WERI-Rb-1 (cell line): ENCODE measurements around the gene HOXC10.

Experiments
- DNase-seq: peaks from one replicate; pipeline ENCODE4 v3.0.0-alpha.2; 2020
- H3K27ac ChIP-seq: fragments of 250-450 bp; sonication (Bioruptor Pico); 2 replicates; pipeline ENCODE4 v1.5.1; 2020; ENCODE audit warnings: mild to moderate bottlenecking, moderate library complexity
- H3K27me3 ChIP-seq: fragments of 250-450 bp; sonication (Bioruptor Pico); 2 replicates; pipeline ENCODE4 v1.5.1; 2021; ENCODE audit warnings: mild to moderate bottlenecking, low read depth, moderate library complexity; ENCODE audit not compliant: insufficient read depth, severe bottlenecking
- H3K36me3 ChIP-seq: fragments of 250-450 bp; sonication (Bioruptor Pico); 2 replicates; pipeline ENCODE4 v1.5.1; 2020; ENCODE audit warnings: mild to moderate bottlenecking, moderate library complexity
- H3K4me3 ChIP-seq: 2 replicates; pipeline ENCODE4 v1.5.1; 2011; ENCODE audit warnings: low read depth, mild to moderate bottlenecking, control low read depth, low read length
- H3K9me3 ChIP-seq: fragments of 250-450 bp; sonication (Bioruptor Pico); 2 replicates; pipeline ENCODE4 v1.5.1; 2021; ENCODE audit warnings: mild to moderate bottlenecking, moderate library complexity; ENCODE audit not compliant: severe bottlenecking
- TF ChIP-seq, protein P1 (sequence below): IDR thresholded peaks from 2 replicates; pipeline ENCODE4 v1.5.1; 2011; ENCODE audit warnings: low read depth, mild to moderate bottlenecking, control low read depth, inconsistent platforms, low read length

The HOXC10 gene

DNA sequence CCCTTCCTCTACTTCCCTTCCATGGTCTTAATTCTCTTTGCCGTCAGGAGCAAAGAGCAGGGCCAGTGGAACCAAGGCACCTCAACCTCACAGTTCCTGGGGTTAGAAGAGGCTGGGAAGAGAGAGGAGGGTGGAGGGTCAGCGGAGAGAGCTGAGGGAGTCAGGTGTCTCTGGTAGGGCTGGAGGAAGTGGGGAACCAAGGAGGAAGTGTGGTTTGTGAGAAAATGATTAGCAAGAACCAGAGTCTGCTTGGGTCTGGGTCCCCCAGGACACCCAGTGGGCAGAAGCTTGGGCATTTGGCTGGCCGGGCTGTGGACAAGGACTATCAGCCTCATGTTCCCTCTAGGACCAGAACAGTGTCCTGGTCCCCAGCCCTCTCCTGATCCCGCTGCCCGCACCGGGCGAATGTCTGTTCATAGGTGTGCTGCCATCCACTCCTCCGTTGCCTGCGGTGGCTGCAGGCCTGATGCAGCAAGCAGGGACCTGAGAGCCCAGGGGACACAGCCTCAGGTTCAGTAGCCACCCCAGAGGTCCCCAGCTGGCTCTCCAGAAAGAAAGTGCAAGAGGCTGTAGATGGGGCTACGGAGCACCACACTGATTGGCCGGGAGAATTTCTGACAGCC lies 27.9 kb upstream of the HOXC10 start:
- Histone ChIP-seq H3K27ac (no peak overlapping the region), H3K9me3 (no peaks in the 10 kb centered on the region), H3K27me3 (peaks cover 49% of the 10 kb centered on the region), H3K4me3 (no peak overlapping the region), H3K36me3 (no peaks in the 10 kb centered on the region)
- no peak for DNase-seq
- TF ChIP-seq, protein P1, sequence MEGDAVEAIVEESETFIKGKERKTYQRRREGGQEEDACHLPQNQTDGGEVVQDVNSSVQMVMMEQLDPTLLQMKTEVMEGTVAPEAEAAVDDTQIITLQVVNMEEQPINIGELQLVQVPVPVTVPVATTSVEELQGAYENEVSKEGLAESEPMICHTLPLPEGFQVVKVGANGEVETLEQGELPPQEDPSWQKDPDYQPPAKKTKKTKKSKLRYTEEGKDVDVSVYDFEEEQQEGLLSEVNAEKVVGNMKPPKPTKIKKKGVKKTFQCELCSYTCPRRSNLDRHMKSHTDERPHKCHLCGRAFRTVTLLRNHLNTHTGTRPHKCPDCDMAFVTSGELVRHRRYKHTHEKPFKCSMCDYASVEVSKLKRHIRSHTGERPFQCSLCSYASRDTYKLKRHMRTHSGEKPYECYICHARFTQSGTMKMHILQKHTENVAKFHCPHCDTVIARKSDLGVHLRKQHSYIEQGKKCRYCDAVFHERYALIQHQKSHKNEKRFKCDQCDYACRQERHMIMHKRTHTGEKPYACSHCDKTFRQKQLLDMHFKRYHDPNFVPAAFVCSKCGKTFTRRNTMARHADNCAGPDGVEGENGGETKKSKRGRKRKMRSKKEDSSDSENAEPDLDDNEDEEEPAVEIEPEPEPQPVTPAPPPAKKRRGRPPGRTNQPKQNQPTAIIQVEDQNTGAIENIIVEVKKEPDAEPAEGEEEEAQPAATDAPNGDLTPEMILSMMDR, result no peak

DNA sequence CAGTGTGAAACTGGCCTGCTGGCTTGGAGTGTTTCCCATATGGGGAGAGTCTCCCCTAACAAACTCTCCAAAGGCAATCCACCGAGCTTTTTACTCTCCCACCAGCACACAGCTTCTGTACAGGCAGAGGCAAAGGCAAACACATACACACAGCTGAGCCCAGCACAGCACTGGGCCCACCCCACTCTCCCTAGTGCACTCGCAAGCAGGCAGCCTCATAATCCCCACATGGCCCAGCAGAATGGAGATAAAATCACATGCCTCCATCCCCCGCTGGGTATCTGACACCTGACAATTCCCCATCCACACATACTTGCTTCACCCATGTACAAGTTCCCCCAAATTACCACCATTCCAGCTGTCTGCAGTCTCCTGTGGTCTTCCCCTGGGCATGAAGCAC lies 26.8 kb upstream of the HOXC10 start:
- no peaks in the 10 kb centered on the region for H3K9me3 ChIP-seq
- H3K27ac ChIP-seq, result no peak overlapping the region
- TF ChIP-seq, protein P1, result no peak
- no peaks in the 10 kb centered on the region for H3K36me3 ChIP-seq
- H3K27me3 ChIP-seq, result peaks cover 38% of the 10 kb centered on the region
- no peak overlapping the region for H3K4me3 ChIP-seq
- peak; percentile 58 for DNase-seq

DNA sequence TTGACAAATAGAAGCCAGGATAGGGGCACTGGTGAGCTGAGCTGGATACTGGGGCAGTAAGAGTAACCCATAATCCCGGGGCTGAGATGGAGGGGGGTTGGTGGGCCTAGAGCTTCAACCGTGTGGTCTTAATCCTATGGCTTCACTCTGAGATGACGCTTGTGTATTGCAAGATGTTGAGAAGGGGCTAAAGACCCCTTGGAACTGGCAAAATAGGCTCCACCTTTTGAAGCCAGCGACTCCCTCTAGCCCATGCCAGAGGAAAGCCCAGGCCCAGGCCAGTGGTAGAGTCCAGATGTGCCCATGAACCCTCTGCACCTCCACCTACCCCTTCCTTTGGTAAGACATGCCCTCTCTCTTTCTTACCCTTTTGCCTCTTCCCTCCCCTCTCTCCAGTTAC lies 25.6 kb upstream of the HOXC10 start:
- DNase-seq, result no peak
- Histone ChIP-seq H3K27ac (no peak overlapping the region), H3K9me3 (no peaks in the 10 kb centered on the region), H3K36me3 (no peaks in the 10 kb centered on the region), H3K4me3 (no peak overlapping the region), H3K27me3 (peaks cover 26% of the 10 kb centered on the region)
- TF ChIP-seq, protein P1, result no peak

GRCh38 chr12:53960187-53961024 lies 24.5 kb upstream of the HOXC10 start:
- Histone ChIP-seq H3K4me3 (no peak overlapping the region), H3K27me3 (peaks cover 15% of the 10 kb centered on the region), H3K36me3 (no peaks in the 10 kb centered on the region), H3K9me3 (no peaks in the 10 kb centered on the region), H3K27ac (no peak overlapping the region)
- no peak for DNase-seq
- TF ChIP-seq, protein P1, result no peak

DNA sequence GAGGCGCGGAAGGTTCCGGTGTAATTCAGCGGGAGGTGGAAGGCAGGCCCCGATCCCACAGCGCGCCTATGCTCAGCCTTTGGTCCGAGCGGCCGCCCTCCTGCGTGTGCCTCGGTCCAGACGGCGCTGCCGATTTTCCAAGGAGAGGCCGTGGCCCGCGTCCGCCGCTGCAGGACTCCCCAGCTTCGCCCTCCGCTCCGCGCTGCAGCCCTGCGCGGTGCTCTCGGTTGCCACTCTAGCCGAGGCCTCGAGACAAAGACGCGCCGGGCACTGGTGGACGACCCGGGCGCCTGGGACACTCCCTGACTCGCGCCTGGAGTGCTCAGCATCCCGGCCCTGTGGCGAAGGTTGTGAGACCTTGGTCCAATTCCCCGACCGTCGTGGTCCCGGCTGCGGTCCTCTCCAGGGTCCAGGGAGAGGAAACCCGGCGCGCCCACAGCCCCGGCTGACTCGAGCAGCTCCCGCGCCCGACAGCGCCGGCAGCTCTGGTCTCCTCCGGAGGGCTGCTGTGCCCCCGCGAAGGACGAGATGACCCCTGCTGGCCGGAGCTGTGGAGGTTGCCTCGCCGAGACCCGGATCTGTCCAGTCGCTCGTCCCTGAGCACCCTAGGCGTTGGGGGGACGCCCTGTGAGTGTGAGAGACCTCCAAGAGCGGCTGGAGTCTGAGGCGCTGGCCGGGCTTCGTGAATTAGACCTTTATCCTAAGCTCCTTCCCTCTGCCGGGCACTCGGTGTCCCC lies 23.8 kb upstream of the HOXC10 start:
- H3K4me3 ChIP-seq, result no peak overlapping the region
- H3K36me3 ChIP-seq, result no peaks in the 10 kb centered on the region
- peaks cover 7% of the 10 kb centered on the region for H3K27me3 ChIP-seq
- no peaks in the 10 kb centered on the region for H3K9me3 ChIP-seq
- TF ChIP-seq, protein P1, result 0 out of 2 replicates have a peak, but pooled peaks have one; percentile 15
- no peak overlapping the region for H3K27ac ChIP-seq
- DNase-seq, result no peak
